ACC112 (cell line): ENCODE results near the gene YIPF2.

ENCODE experiments used
- H2AFZ ChIP-seq: fragments of 200-600 bp; sonication (generic); one replicate; pipeline ENCODE4 v1.6.0; 2017; ENCODE audit warnings: antibody characterized with exemption, low read length; ENCODE audit not compliant: unreplicated experiment
- H3K27ac ChIP-seq: fragments of 200-600 bp; sonication (generic); 2 replicates; pipeline ENCODE4 v1.5.1; 2014; ENCODE audit warnings: low read depth, mild to moderate bottlenecking, antibody characterized with exemption, low read length, moderate library complexity
- H3K27me3 ChIP-seq: fragments of 200-600 bp; sonication (generic); 2 replicates; pipeline ENCODE4 v1.6.1; 2014; ENCODE audit warnings: mild to moderate bottlenecking, antibody characterized with exemption, low read length, moderate library complexity, mixed read lengths; ENCODE audit not compliant: insufficient read depth
- H3K36me3 ChIP-seq: fragments of 200-600 bp; sonication (generic); 2 replicates; pipeline ENCODE4 v1.6.1; 2016; ENCODE audit warnings: mild to moderate bottlenecking, antibody characterized with exemption, low read length, moderate library complexity, mixed read lengths; ENCODE audit not compliant: insufficient read depth
- H3K4me1 ChIP-seq: fragments of 200-600 bp; sonication (generic); one replicate; pipeline ENCODE4 v1.6.1; 2016; ENCODE audit warnings: low read length, mixed read lengths; ENCODE audit not compliant: insufficient read depth, unreplicated experiment, control insufficient read depth
- H3K4me3 ChIP-seq: fragments of 200-600 bp; sonication (generic); 2 replicates; pipeline ENCODE4 v1.5.1; 2014; ENCODE audit warnings: mild to moderate bottlenecking, low read depth, low read length
- H3K79me2 ChIP-seq: fragments of 200-600 bp; sonication (generic); one replicate; pipeline ENCODE4 v1.6.0; 2016; ENCODE audit warnings: low read length; ENCODE audit not compliant: control insufficient read depth, unreplicated experiment, insufficient read depth

The YIPF2 gene

GRCh38 chr19:10936661-10937084 is 8.2 kb upstream of the YIPF2 start:
- no peak overlapping the region for H3K4me3 ChIP-seq

DNA sequence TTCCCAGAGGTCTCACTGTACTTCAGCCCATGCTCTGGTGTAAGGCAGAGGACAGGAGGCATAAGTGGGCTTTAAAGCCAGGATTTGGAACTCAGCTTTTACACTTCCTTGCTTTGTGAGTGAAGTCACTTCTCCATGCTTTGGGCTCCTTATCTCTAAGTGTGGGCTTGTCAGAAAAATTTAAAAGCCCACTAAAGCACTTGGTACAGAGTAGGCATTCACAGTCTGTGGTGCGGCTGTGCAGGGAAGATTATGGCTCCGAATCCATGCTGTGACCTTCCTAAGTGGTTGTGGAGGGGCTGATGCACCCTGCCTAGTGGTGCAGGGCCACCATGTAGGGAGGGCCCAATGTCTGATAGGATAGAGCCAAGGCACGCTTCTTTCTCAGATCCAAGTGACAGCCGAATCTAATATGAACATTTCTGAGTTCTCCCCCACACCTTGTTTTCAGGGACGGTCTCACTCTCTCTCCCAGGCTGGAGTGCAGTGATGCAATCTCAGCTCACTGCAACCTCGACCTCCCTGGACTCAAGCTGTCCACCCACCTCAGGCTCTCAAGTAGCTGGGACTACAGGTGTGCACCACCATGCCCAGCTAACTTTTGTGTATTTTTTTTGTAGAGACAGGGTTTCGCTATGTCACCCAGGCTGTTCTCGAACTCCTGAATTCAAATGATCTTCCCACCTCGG is 7.1 kb upstream of the YIPF2 start:
- Histone ChIP-seq H2AFZ (no peak overlapping the region), H3K4me3 (no peak overlapping the region), H3K27ac (no peak overlapping the region), H3K36me3 (no peaks in the 10 kb centered on the region), H3K4me1 (peaks cover 3% of the 10 kb centered on the region), H3K79me2 (peaks cover 7% of the 10 kb centered on the region), H3K27me3 (no peaks in the 10 kb centered on the region)

More at GRCh38 chr19:10936661-10937084, 8.2 kb upstream of the YIPF2 start:
- Histone ChIP-seq H2AFZ (no peak overlapping the region), H3K79me2 (peaks cover 2% of the 10 kb centered on the region), H3K36me3 (no peaks in the 10 kb centered on the region), H3K27me3 (no peaks in the 10 kb centered on the region), H3K27ac (no peak overlapping the region), H3K4me1 (peaks cover 3% of the 10 kb centered on the region)

DNA sequence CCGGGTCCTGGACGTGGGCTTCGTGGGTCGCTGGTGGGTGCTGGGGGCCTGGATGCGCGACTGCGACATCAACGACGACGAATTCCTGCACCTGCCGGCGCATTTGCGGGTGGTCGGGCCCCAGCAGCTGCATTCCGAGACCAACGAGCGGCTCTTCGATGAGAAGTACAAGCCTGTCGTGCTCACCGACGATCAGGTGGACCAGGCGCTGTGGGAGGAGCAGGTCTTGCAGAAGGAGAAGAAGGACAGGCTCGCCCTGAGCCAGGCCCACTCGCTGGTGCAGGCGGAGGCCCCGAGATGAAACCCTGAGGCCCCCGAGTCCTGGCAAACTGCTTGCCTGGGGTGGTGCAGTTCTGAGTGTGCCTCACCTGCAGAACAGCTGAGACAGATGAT is 959 bp upstream of the YIPF2 start:
- peaks cover 34% of the 10 kb centered on the region for H3K79me2 ChIP-seq
- no peak overlapping the region for H3K27ac ChIP-seq
- H3K4me3 ChIP-seq: peak overlapping the region; percentile 92
- 0 out of 2 replicates have a peak, but pooled peaks cover 3% of the 10 kb centered on the region for H3K36me3 ChIP-seq
- peaks cover 10% of the 10 kb centered on the region for H3K4me1 ChIP-seq
- H3K27me3 ChIP-seq: no peaks in the 10 kb centered on the region
- no peak overlapping the region for H2AFZ ChIP-seq

- Histone ChIP-seq H3K27ac (no peak overlapping the region), H2AFZ (peak overlapping the region; percentile 14), H3K36me3 (0 out of 2 replicates have a peak, but pooled peaks cover 3% of the 10 kb centered on the region), H3K4me1 (peaks cover 10% of the 10 kb centered on the region), H3K4me3 (peak overlapping the region; percentile 92), H3K79me2 (peaks cover 34% of the 10 kb centered on the region), H3K27me3 (no peaks in the 10 kb centered on the region)
Measured at GRCh38 chr19:10927730-10928562, 493 bp downstream of the YIPF2 start.

GRCh38 chr19:10924597-10924996 is 3.8 kb downstream of the YIPF2 start:
- Histone ChIP-seq H3K79me2 (peaks cover 18% of the 10 kb centered on the region), H3K36me3 (0 out of 2 replicates have a peak, but pooled peaks cover 3% of the 10 kb centered on the region), H2AFZ (no peak overlapping the region), H3K27me3 (no peaks in the 10 kb centered on the region), H3K4me1 (peaks cover 7% of the 10 kb centered on the region), H3K27ac (no peak overlapping the region), H3K4me3 (no peak overlapping the region)

DNA sequence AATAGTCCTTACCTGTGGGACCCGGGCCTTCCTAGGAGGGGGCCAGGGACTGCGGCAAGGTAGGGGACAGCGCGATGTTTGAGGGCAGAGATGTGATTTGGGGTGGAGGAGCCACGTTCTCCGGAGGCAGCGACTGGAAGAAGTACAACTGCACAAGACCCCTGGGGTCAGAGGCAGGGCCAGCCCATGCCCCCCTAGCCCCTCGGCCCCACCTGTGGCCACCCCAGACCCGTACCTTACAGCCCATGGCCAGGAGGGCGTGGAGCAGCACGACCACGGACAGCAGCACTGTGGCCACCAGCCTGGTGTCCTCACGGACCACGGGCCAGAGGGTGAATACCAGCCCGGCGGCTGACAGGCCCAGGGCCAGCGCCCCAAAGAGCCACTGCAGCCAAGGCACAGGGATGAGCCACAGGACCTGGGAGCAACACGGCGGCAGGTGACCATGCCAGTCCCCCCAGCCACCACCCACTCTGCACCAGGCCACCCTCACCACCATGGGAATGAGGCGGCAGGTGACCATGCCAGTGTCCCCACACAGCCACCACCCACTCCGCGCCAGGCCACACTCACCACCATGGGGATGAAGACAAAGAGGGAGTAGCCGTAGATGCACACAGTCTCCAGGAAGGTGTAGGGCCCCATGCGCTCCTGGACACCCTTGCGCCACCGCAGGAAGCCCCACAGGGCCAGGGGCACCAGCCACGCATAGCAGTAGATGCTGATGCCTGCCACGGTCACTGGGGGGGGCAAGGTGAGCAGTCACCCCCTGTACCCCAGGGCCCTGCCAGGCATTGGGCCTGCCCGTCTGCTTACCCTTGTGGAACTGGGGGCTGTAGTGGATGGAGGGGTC is 5.0 kb downstream of the YIPF2 start:
- Histone ChIP-seq H3K36me3 (0 out of 2 replicates have a peak, but pooled peaks cover 3% of the 10 kb centered on the region), H3K4me3 (no peak overlapping the region), H2AFZ (no peak overlapping the region), H3K4me1 (peaks cover 7% of the 10 kb centered on the region), H3K27ac (no peak overlapping the region), H3K27me3 (no peaks in the 10 kb centered on the region), H3K79me2 (peaks cover 13% of the 10 kb centered on the region)

- H3K36me3 ChIP-seq: 0 out of 2 replicates have a peak, but pooled peaks cover 3% of the 10 kb centered on the region
- no peak overlapping the region for H2AFZ ChIP-seq
- no peak overlapping the region for H3K27ac ChIP-seq
- H3K4me1 ChIP-seq: peaks cover 6% of the 10 kb centered on the region
- H3K79me2 ChIP-seq: peaks cover 5% of the 10 kb centered on the region
- H3K27me3 ChIP-seq: no peaks in the 10 kb centered on the region
- no peak overlapping the region for H3K4me3 ChIP-seq
Measured at GRCh38 chr19:10922638-10923014, 5.8 kb downstream of the YIPF2 start.

GRCh38 chr19:10921910-10922637 is 6.4 kb downstream of the YIPF2 start:
- Histone ChIP-seq H3K27ac (no peak overlapping the region), H3K36me3 (0 out of 2 replicates have a peak, but pooled peaks cover 3% of the 10 kb centered on the region)

DNA sequence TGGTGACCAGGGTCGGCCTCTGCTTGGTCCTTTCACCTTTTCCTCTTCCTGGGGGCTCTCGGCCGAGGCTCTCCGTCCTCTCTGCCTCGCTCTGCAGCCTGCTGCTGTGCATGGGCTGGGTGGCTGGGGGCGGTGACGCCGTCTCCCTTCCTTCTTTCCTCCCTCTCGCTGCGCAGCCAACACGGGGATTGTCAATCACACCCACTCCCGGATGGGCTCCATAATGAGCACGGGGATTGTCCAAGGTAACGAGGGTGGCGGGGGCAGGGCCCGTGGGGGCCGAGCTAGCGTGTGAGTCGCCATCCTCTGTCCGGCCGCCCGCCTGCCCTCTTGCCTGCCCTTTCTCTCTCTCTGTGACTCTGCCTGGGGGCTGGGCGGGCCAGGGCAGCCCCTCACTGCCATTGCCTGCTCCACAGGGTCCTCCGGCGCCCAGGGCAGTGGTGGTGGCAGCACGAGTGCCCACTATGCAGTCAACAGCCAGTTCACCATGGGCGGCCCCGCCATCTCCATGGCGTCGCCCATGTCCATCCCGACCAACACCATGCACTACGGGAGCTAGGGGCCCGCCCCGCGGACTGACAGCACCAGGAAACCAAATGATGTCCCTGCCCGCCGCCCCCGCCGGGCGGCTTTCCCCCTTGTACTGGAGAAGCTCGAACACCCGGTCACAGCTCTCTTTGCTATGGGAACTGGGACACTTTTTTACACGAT is 7.1 kb downstream of the YIPF2 start:
- Histone ChIP-seq H3K4me3 (no peak overlapping the region), H2AFZ (no peak overlapping the region), H3K79me2 (no peaks in the 10 kb centered on the region), H3K36me3 (0 out of 2 replicates have a peak, but pooled peaks cover 3% of the 10 kb centered on the region), H3K27me3 (no peaks in the 10 kb centered on the region), H3K27ac (no peak overlapping the region), H3K4me1 (no peaks in the 10 kb centered on the region)

More at GRCh38 chr19:10921910-10922637, 6.4 kb downstream of the YIPF2 start:
- H3K4me3 ChIP-seq: no peak overlapping the region
- H3K79me2 ChIP-seq: no peaks in the 10 kb centered on the region
- H2AFZ ChIP-seq: no peak overlapping the region
- H3K4me1 ChIP-seq: peaks cover under 1% of the 10 kb centered on the region
- no peaks in the 10 kb centered on the region for H3K27me3 ChIP-seq
